Activated T-cell treated with anti-CD3 and anti-CD28 coated beads, Interleukin-2, amount 50 U/mL, for 4 hours (primary cell): Measurements from ENCODE around the gene DHRS1. TPM values are rescaled to one million over a fixed set of nuclear protein-coding genes. Genes with fewer than 3 reads are reported as not detected.
"Not testable (repeated sequence)": the region's sequence is repeated elsewhere in the genome, so short reads cannot be mapped to it uniquely, and the experiment has no call there.

Source experiments
- ATAC-seq, 2 donors: fragments of 200-7000 bp; cut with Tn5 transposase; one replicate each; pipeline ENCODE4 v1.10.0; 2021
- DNase-seq: peaks from one replicate; pipeline ENCODE4 v3.0.0-alpha.2; 2020
- H3K27me3 Mint-ChIP-seq: one replicate; pipeline ENCODE4 v1.8.0; 2021; ENCODE audit warnings: low read depth, mixed read lengths
- H3K36me3 Mint-ChIP-seq: one replicate; pipeline ENCODE4 v1.8.0; 2022; ENCODE audit warnings: mixed read lengths; ENCODE audit not compliant: insufficient read depth
- H3K4me1 Mint-ChIP-seq: one replicate; pipeline ENCODE4 v1.8.0; 2021; ENCODE audit warnings: low read depth, mixed read lengths
- H3K4me3 Mint-ChIP-seq: one replicate; pipeline ENCODE4 v1.8.0; 2021; ENCODE audit warnings: mild to moderate bottlenecking, moderate library complexity, mixed read lengths
- H3K9me3 Mint-ChIP-seq: one replicate; pipeline ENCODE4 v1.8.0; 2021; ENCODE audit warnings: mixed read lengths
- total RNA-seq, 3 donors: library from RNA; stranded (reverse); gene quantifications; one replicate each; pipeline ENCODE4 v1.2.1, GENCODE V29; 2021

DHRS1 gene
- total RNA-seq, 3 donors from 2014 or later, result 2.6 to 4.2 (median 3.1) TPM

DNA sequence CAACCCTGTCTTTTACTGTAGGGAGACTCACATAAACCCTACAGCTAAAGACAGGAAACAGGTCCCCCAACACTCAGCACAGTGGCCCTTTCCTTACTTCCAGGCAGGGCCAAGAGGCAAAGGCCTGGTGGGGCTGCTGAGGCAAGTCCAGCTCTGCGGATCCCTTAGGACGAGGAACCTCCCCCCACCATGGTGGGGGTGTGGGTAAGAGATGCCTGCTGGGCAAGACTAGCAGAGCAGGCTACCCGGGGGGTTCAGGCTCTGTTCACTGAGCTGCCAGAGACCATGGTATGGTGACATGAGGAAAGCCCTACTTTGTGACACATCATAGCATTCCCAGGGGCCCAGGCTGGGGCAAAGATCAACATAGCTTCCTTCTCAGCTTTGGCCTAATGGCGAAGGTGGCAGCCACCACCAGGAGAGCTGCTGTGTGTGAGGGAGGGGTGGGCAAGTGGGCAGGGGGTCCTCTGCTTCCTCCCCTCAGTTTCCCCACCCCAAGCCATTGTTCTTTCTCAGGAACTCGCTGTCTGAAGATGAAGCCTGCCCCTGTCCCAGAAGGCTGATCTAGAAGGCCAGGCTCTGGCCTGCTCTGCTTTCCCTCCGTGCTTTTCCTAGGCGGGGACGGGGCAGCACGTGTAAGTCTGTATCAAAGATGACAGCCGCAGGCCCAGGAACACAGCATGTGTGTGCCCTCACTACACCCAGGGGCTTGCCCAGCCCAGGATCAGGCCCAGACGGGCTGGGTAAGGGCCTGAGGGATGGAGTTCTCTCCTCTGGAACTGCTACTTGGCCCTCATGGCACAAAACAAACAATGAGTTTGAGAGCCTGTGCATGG, 47.1 kb downstream of the DHRS1 start:
- H3K4me3 Mint-ChIP-seq, result no peak overlapping the region
- no peaks in the 10 kb centered on the region for H3K27me3 Mint-ChIP-seq
- DNase-seq (no peak), ATAC-seq (no peak)
- peaks cover 18% of the 10 kb centered on the region for H3K36me3 Mint-ChIP-seq
- H3K9me3 Mint-ChIP-seq, result no peaks in the 10 kb centered on the region
- peaks cover 22% of the 10 kb centered on the region for H3K4me1 Mint-ChIP-seq

DNA sequence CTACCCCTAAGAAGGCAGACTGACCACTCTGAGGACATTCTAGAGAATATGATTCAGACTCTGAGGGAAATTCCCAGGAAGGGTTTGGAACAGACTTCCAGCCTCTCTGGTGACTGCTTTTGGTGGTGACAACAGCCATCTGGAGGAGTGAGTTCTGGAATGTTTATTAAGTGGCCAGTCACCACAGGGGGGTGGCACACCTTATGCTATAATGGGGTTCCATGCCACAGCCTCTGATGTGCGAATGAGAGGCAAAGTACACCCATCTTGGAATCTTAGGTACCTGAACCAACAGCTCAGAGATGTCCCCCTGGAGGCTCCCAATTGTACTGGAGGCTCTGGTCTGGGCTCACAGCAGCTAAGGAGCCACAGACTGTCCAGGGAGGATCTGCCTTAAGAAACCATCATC, 47.7 kb downstream of the DHRS1 start:
- H3K27me3 Mint-ChIP-seq, result no peaks in the 10 kb centered on the region
- H3K4me3 Mint-ChIP-seq, result no peak overlapping the region
- peaks cover 26% of the 10 kb centered on the region for H3K4me1 Mint-ChIP-seq
- H3K36me3 Mint-ChIP-seq, result peaks cover 19% of the 10 kb centered on the region
- H3K9me3 Mint-ChIP-seq, result no peaks in the 10 kb centered on the region
- DNase-seq, result no peak
- ATAC-seq, result no peak

DNA sequence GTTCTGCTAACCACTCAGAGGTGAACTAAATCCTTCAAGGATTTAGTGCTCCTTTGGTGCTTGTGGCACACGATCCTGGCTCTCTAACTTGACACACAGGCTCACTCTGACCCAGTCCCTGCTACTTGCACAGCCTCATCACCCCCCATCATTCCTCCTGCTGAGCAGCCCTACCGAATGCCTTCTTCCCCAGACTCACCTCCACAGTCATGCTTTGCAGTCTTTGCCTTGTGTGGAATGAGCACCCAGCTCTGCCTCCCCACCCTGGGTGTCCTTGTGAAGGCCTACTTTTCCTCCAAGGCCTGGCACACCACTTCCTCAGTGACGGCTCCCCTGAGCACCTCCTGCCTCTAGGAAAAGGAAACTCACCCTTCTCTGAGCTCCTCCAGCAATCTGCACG, 49.2 kb downstream of the DHRS1 start:
- Mint-ChIP-seq H3K9me3 (no peaks in the 10 kb centered on the region), H3K36me3 (peaks cover 16% of the 10 kb centered on the region), H3K4me3 (peak overlapping the region; percentile 29), H3K27me3 (no peaks in the 10 kb centered on the region), H3K4me1 (peaks cover 29% of the 10 kb centered on the region)
- DNase-seq, result no peak
- no peak for ATAC-seq

DNA sequence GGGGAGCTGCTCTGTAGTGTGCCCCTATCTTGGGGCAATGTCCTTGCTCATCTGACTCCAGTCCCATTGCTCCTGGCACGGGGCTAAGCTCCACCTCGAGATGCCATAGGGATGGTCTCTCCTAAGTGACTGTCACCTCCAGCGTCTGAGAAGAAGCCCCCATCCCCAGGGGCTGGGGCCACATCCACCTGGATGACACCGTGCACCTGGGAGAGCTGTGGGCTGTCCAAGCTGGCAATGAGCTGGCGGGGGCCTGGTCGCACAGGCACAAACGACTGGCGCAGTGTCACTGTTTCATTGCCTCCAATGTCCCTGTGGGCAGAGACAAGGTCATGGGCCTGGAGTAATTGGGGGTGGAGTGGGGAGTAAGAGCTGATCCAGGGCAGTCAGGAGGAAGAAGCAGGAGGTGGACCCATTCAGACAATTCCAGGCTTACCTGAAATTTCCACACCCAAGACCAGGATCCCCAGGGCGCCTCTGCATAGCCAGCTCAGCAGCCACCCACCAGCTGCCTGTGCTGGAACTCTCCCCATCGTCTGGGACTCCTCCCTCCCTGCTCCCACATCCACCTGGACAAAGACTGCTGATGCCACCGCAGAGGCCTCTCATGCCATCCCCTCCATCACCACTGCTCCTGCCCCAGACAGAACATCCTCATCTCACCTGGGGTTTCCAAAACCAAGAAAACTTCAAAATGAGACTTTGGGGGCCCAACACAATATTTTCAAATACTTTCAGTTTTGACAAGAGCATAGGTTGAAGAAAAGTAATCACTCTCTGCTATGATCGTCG, 50.2 kb downstream of the DHRS1 start:
- H3K27me3 Mint-ChIP-seq, result no peaks in the 10 kb centered on the region
- H3K4me3 Mint-ChIP-seq, result peak overlapping the region; percentile 20
- H3K4me1 Mint-ChIP-seq, result peaks cover 33% of the 10 kb centered on the region
- H3K36me3 Mint-ChIP-seq, result peaks cover 12% of the 10 kb centered on the region
- no peaks in the 10 kb centered on the region for H3K9me3 Mint-ChIP-seq
- no peak for ATAC-seq
- DNase-seq, result no peak

DNA sequence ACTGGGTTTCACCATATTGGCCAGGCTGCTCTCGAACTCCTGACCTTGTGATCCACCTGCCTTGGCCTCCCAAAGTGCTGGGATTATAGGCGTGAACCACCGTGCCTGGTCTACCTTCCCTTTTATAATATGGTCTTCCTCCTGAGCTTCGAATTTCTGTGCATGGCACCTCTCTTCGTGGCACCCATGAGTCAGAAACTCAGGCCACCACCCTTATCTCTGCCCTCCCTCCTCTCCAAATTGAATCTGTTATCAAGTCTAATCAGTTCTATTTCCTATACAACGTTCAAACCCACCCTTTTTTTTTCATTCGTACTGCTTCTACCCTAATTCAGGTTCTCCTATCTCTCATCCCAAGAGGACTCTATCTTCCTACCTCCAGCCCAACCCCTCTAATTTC, 52.2 kb downstream of the DHRS1 start:
- ATAC-seq (no peak), DNase-seq (no peak)
- peak overlapping the region; percentile 34 for H3K4me3 Mint-ChIP-seq
- H3K36me3 Mint-ChIP-seq, result peaks cover 6% of the 10 kb centered on the region
- H3K27me3 Mint-ChIP-seq, result no peaks in the 10 kb centered on the region
- H3K9me3 Mint-ChIP-seq, result no peaks in the 10 kb centered on the region
- peaks cover 46% of the 10 kb centered on the region for H3K4me1 Mint-ChIP-seq

DNA sequence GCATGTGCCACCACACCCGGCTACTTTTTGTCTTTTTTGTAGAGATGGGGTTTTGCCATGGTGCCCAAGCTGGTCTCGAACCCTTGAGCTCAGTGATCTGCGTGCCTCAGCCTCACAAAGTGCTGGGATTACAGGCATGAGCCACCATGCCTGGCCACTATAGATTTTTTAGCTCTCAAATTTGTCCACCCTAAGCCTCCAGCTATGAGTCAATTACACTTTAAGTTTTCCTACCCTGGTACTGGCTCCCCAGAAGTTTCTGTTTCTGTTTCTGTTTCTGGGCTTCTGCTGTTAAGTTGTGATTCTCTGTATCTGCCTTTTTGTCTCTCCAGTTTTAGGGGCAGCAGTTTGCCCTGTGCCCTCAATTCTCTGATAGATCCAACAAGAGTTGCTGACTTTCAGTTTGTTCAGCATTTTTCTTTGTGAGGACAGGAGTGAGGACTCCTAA, 52.8 kb downstream of the DHRS1 start:
- Mint-ChIP-seq H3K4me1 (peaks cover 48% of the 10 kb centered on the region), H3K36me3 (peaks cover 6% of the 10 kb centered on the region), H3K4me3 (peak overlapping the region; percentile 68), H3K27me3 (no peaks in the 10 kb centered on the region), H3K9me3 (no peaks in the 10 kb centered on the region)
- DNase-seq (no peak), ATAC-seq (peak in 1 of 2 donors; percentile 10)

DNA sequence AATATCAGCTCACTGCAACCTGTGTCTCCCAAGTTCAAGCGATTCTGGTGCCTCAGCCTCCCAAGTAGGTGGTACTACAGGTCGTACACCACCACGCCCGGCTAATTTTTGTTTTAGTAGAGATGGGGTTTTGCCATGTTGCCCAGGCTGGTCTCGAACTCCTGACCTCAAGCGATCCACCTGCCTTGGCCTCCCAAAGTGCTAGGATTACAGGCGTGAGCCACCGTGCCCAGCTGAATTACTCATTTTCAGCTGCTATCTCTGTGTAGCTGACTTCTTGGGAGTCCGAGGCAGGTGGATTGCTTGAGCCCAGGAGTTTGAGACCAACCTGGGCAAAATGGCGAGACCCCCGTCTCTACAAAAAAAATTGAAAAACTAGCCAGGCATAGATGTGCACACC, 54.2 kb downstream of the DHRS1 start:
- not testable (repeated sequence) for H3K36me3 Mint-ChIP-seq, H3K4me3 Mint-ChIP-seq, H3K27me3 Mint-ChIP-seq, ATAC-seq, DNase-seq, H3K9me3 Mint-ChIP-seq
- peaks cover 51% of the 10 kb centered on the region for H3K4me1 Mint-ChIP-seq

DNA sequence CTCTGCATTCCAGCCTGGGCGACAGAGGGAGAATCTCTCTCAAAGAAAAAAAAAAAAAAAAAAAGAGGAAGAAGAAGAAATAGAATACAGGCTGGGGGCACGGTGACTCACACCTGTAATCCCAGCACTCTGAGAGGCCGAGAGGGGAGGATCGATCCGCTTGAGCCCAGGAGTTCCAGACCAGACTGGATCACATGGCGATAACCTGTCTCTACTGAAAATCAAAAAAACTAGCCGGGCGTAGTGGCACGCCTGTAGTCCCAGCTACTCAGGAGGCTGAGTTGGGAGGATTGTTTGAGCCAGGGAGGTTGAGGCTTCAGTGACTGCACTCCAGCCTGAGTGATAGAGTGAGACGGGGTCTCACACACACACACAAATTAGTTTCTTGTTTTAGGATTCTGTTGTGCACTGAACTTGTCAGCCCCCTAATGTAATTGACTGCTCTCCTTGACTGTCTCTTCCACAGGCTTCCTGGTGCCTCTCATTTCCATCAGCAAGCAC, 56.2 kb downstream of the DHRS1 start:
- peak overlapping the region; percentile 97 for H3K4me3 Mint-ChIP-seq
- H3K36me3 Mint-ChIP-seq, result peaks cover 24% of the 10 kb centered on the region
- H3K27me3 Mint-ChIP-seq, result no peaks in the 10 kb centered on the region
- no peak for DNase-seq
- peaks cover 63% of the 10 kb centered on the region for H3K4me1 Mint-ChIP-seq
- H3K9me3 Mint-ChIP-seq, result no peaks in the 10 kb centered on the region
- ATAC-seq, result no peak

DNA sequence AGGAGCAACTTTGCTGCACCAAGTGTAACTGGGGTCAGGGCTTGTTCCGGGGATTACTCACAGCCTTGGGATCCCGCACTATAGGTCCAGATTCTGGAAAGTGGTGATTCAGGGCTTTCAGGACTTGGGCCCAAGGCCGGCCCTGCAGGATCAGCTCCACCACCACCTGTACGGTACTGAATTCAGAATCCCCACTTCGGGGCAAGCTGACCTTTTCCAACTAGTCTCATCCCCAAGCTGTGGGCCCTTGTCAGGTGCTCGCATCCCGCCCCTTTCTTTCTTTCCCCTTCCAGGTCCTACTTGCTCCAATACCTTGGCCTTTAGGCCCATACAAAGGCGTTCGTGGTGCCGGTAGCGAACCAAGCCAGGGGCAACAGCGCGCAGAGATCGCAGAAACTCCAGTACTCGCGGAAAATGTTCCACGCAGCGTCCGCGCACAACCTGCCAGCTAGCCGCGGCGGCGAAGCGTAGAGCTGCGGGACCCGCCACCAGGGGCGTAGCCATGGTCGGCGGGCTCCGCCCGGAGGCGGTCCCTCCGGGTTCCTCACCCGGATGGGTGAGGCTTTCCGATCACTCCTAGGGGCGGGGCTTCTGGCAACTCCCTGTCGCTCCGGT, 57.6 kb downstream of the DHRS1 start:
- Mint-ChIP-seq H3K27me3 (no peaks in the 10 kb centered on the region), H3K4me1 (peaks cover 65% of the 10 kb centered on the region), H3K9me3 (no peaks in the 10 kb centered on the region), H3K4me3 (peak overlapping the region; percentile 97), H3K36me3 (peaks cover 33% of the 10 kb centered on the region)
- peak; percentile 87 to 90 for ATAC-seq
- peak; percentile 91 for DNase-seq

Other genes with a start within 250 kb of the DHRS1 start
- gene CARMIL3, start 247.8 kb downstream of the DHRS1 start, total RNA-seq, result 1 to 10 TPM; 1.3 to 1.8 (median 1.3) TPM
- not detected for gene CPNE6, start 228.2 kb downstream of the DHRS1 start, total RNA-seq
- gene PCK2, start 205.5 kb downstream of the DHRS1 start, total RNA-seq, result 10 to 100 TPM; 38.7 to 69.4 (median 47.9) TPM
- 10 to 100 TPM; 45.7 to 57.6 (median 50.7) TPM for gene DCAF11, start 185.0 kb downstream of the DHRS1 start, total RNA-seq
- 1 to 10 TPM; 1.2 to 2.3 (median 1.4) TPM for gene NRL, start 184.8 kb downstream of the DHRS1 start, total RNA-seq
- 1 to 10 TPM in 1 of 3 donors, under 1 TPM in 2; 0.38 to 1.3 (median 0.69) TPM for gene FITM1, start 169.1 kb downstream of the DHRS1 start, total RNA-seq
- gene PSME1, start 163.6 kb downstream of the DHRS1 start, total RNA-seq, result 100 to 1,000 TPM; 354 to 391 (median 378) TPM
- gene EMC9, start 158.2 kb downstream of the DHRS1 start, total RNA-seq, result 10 to 100 TPM; 15.9 to 18.9 (median 17.4) TPM
- gene PSME2, start 153.2 kb downstream of the DHRS1 start, total RNA-seq, result 100 to 1,000 TPM; 433 to 479 (median 471) TPM
- gene RNF31, start 152.3 kb downstream of the DHRS1 start, total RNA-seq, result 100 to 1,000 TPM in 2 of 3 donors, 10 to 100 TPM in 1; 99.4 to 108 (median 106) TPM
- 100 to 1,000 TPM; 110 to 152 (median 121) TPM for gene IRF9, start 138.5 kb downstream of the DHRS1 start, total RNA-seq
- gene REC8, start 127.7 kb downstream of the DHRS1 start, total RNA-seq, result 10 to 100 TPM; 17.4 to 24.8 (median 19.9) TPM
- 100 to 1,000 TPM; 265 to 293 (median 265) TPM for gene IPO4, start 111.0 kb downstream of the DHRS1 start, total RNA-seq
- 10 to 100 TPM; 30.4 to 34.6 (median 33.7) TPM for gene TM9SF1, start 104.3 kb downstream of the DHRS1 start, total RNA-seq
- gene TSSK4, start 94.1 kb downstream of the DHRS1 start, total RNA-seq, result under 1 TPM in 1 of 3 donors, not detected in 2; 0.33 TPM
- 10 to 100 TPM; 71.7 to 85.5 (median 85.4) TPM for gene CHMP4A, start 86.3 kb downstream of the DHRS1 start, total RNA-seq
- 10 to 100 TPM; 16.3 to 19.5 (median 18.4) TPM for gene MDP1, start 83.7 kb downstream of the DHRS1 start, total RNA-seq
- gene NEDD8, start 67.4 kb downstream of the DHRS1 start, total RNA-seq, result 100 to 1,000 TPM; 197 to 217 (median 205) TPM
- 10 to 100 TPM; 29.6 to 30.8 (median 29.7) TPM for gene GMPR2, start 66.9 kb downstream of the DHRS1 start, total RNA-seq
- 100 to 1,000 TPM in 2 of 3 donors, 10 to 100 TPM in 1; 87.2 to 110 (median 103) TPM for gene TINF2, start 57.2 kb downstream of the DHRS1 start, total RNA-seq
- 1 to 10 TPM; 2.6 to 8.1 (median 2.6) TPM for gene TGM1, start 36.6 kb downstream of the DHRS1 start, total RNA-seq
- gene RABGGTA, start 28.2 kb downstream of the DHRS1 start, total RNA-seq, result 10 to 100 TPM; 52.2 to 58.8 (median 53.4) TPM
- gene NOP9, start 70 bp upstream of the DHRS1 start, total RNA-seq, result 10 to 100 TPM; 67.8 to 71.0 (median 68.0) TPM
- 1 to 10 TPM; 6.5 to 7.3 (median 7.2) TPM for gene CIDEB, start 8.2 kb upstream of the DHRS1 start, total RNA-seq
- 10 to 100 TPM in 2 of 3 donors, 1 to 10 TPM in 1; 9.0 to 10.8 (median 10.4) TPM for gene LTB4R2, start 10.4 kb upstream of the DHRS1 start, total RNA-seq
- 1 to 10 TPM; 7.0 to 8.0 (median 7.8) TPM for gene LTB4R, start 11.7 kb upstream of the DHRS1 start, total RNA-seq
- gene ADCY4, start 35.3 kb upstream of the DHRS1 start, total RNA-seq, result under 1 TPM; 0.43 to 0.76 (median 0.53) TPM
- gene RIPK3, start 40.2 kb upstream of the DHRS1 start, total RNA-seq, result 1 to 10 TPM; 5.9 to 8.0 (median 6.2) TPM
- gene NFATC4, start 68.4 kb upstream of the DHRS1 start, total RNA-seq, result under 1 TPM; 0.13 to 0.38 (median 0.32) TPM
- under 1 TPM in 2 of 3 donors, not detected in 1; 0.03 to 0.05 TPM for gene NYNRIN, start 99.2 kb upstream of the DHRS1 start, total RNA-seq
- 1 to 10 TPM; 3.1 to 5.6 (median 3.6) TPM for gene CBLN3, start 129.9 kb upstream of the DHRS1 start, total RNA-seq
- gene KHNYN, start 130.2 kb upstream of the DHRS1 start, total RNA-seq, result 10 to 100 TPM; 53.2 to 65.1 (median 56.5) TPM
- gene SDR39U1, start 143.0 kb upstream of the DHRS1 start, total RNA-seq, result 10 to 100 TPM; 52.6 to 59.9 (median 59.4) TPM
- gene CMA1, start 208.5 kb upstream of the DHRS1 start, total RNA-seq, result 1 to 10 TPM in 1 of 3 donors, not detected in 2; 1.2 TPM